K562 (cell line): ENCODE data around the gene SHFL. TPM values are rescaled to one million over a fixed set of nuclear protein-coding genes. Genes with fewer than 3 reads are reported as not detected.

Experiments used
- ADNP ChIP-seq: fragments of 200-800 bp; sonication (Bioruptor generic); IDR thresholded peaks from 2 replicates; pipeline ENCODE4 v1.6.1; 2016; ENCODE audit warnings: missing genetic modification characterization, missing compliant biosample characterization
- CEBPB ChIP-seq: fragments of 450-650 bp; IDR thresholded peaks from 2 replicates; pipeline ENCODE4 v1.6.1; 2016; ENCODE audit warnings: missing genetic modification characterization, missing compliant biosample characterization
- CHCHD3 ChIP-seq: fragments of 250-450 bp; sonication (Bioruptor Pico); IDR thresholded peaks from 2 replicates; pipeline ENCODE4 v2.1.2; 2022; ENCODE audit warnings: mild to moderate bottlenecking
- ESRRB ChIP-seq: fragments of 250-450 bp; sonication (Bioruptor Pico); IDR thresholded peaks from 2 replicates; pipeline ENCODE4 v1.5.0; 2020; ENCODE audit warnings: mild to moderate bottlenecking, moderate library complexity, borderline replicate concordance
- HDAC6 ChIP-seq: IDR thresholded peaks from 2 replicates; pipeline ENCODE4 v1.6.1; 2012; ENCODE audit warnings: low read depth, mild to moderate bottlenecking, control low read depth, inconsistent platforms, low read length, moderate library complexity
- HSF4 ChIP-seq: fragments of 250-450 bp; sonication (Bioruptor Pico); IDR thresholded peaks from 2 replicates; pipeline ENCODE4 v2.1.2; 2022; ENCODE audit warnings: mild to moderate bottlenecking, moderate library complexity, borderline replicate concordance
- KDM2B ChIP-seq: fragments of 250-450 bp; sonication (Bioruptor Pico); IDR thresholded peaks from 2 replicates; pipeline ENCODE4 v1.8.0; 2021; ENCODE audit warnings: mild to moderate bottlenecking, moderate library complexity
- KLF10 ChIP-seq: fragments of 250-450 bp; sonication (Bioruptor Pico); IDR thresholded peaks from 2 replicates; pipeline ENCODE4 v1.6.1; 2021; ENCODE audit warnings: matching md5 sums
- MYC ChIP-seq, 2 experiments: fragments of 250-450 bp in 1 of 2; sonication (Bioruptor Pico) in 1 of 2; IDR thresholded peaks; 2 replicates each; pipeline versions ENCODE4 v1.5.1 to v1.6.1; 2012 to 2021; ENCODE audit warnings: low read depth in 2 of 2, borderline replicate concordance in 1 of 2, improper control_type of control experiment in 1 of 2, low read length in 1 of 2, mild to moderate bottlenecking in 1 of 2, moderate library complexity in 1 of 2
- POLR2AphosphoS5 ChIP-seq: IDR thresholded peaks from 2 replicates; pipeline ENCODE4 v1.6.1; 2011; ENCODE audit warnings: mild to moderate bottlenecking, low read depth, low read length, moderate library complexity; ENCODE audit not compliant: control insufficient read depth, insufficient read depth
- PURB ChIP-seq: sonication (generic); formaldehyde crosslinking; IDR thresholded peaks from 2 replicates; pipeline ENCODE4 v1.9.0; 2021; ENCODE audit warnings: low read depth, mild to moderate bottlenecking, missing genetic modification reagents
- RFX1 ChIP-seq: fragments of 450-650 bp; IDR thresholded peaks from 2 replicates; pipeline ENCODE4 v1.6.1; 2016; ENCODE audit warnings: mild to moderate bottlenecking, moderate library complexity
- RFX7 ChIP-seq: fragments of 250-450 bp; sonication (Bioruptor Pico); IDR thresholded peaks from 2 replicates; pipeline ENCODE4 v1.5.1; 2021; ENCODE audit warnings: mild to moderate bottlenecking
- SAFB ChIP-seq: fragments of 200-400 bp; formaldehyde crosslinking; IDR thresholded peaks from 2 replicates; pipeline ENCODE4 v1.6.1; 2017; ENCODE audit warnings: low read depth, low read length, borderline replicate concordance
- SRSF1 ChIP-seq: fragments of 200-400 bp; formaldehyde crosslinking; IDR thresholded peaks from 2 replicates; pipeline ENCODE4 v1.6.1; 2017; ENCODE audit warnings: mild to moderate bottlenecking, low read depth, low read length, moderate library complexity
- TOE1 ChIP-seq, 2 experiments: fragments of 450-650 bp in 1 of 2; sonication (generic) in 1 of 2; formaldehyde crosslinking in 1 of 2; IDR thresholded peaks; 2 replicates each; pipeline versions ENCODE4 v1.7.1 to v1.8.0; 2016 to 2022; ENCODE audit warnings: borderline replicate concordance in 2 of 2, mild to moderate bottlenecking in 2 of 2, antibody characterized with exemption in 1 of 2, inconsistent platforms in 1 of 2, low read depth in 1 of 2, missing genetic modification reagents in 1 of 2, moderate library complexity in 1 of 2
- polyA plus RNA-seq, 8 experiments: library from polyadenylated mRNA; depleted of rRNA in 4 of 8; stranded (reverse) in 5 of 8; unstranded in 3 of 8; fragments of >200 nt; fragmentation: Nextera tagmentation in 2 of 8; fragmentation: Illumina TruSeq in 1 of 8; extraction: Ambion mirVana in 2 of 8; extraction: Trizol in 1 of 8; gene quantifications; 2 replicates each; pipeline versions ENCODE4 v1.2.1 to v1.2.3, GENCODE V29; 2011 to 2014; ENCODE audit warnings: inconsistent platforms in 1 of 8, missing spikeins in 1 of 8
- total RNA-seq, 7 experiments: library from RNA; depleted of rRNA in 6 of 7; stranded (reverse); fragments of >200 nt in 6 of 7; fragmentation: Illumina TruSeq in 2 of 7; extraction: Trizol in 2 of 7; gene quantifications; 2 replicates each; pipeline versions ENCODE4 v1.2.1 to v1.2.3, GENCODE V29; 2011 to 2021; ENCODE audit warnings: low replicate concordance in 1 of 7
- TF ChIP-seq, protein P1 (sequence below), 3 experiments: fragments of 200-800 bp in 1 of 3; fragments of 250-450 bp in 1 of 3; fragments of 450-650 bp in 1 of 3; sonication (Bioruptor Pico) in 1 of 3; sonication (Bioruptor generic) in 1 of 3; formaldehyde crosslinking in 1 of 3; IDR thresholded peaks; 2 replicates each; pipeline versions ENCODE4 v1.6.1 to v1.8.0; 2016 to 2022; ENCODE audit warnings: mild to moderate bottlenecking in 2 of 3, missing genetic modification characterization in 2 of 3, missing compliant biosample characterization in 1 of 3, moderate library complexity in 1 of 3
- TF ChIP-seq, protein P2 (sequence below): fragments of 200-400 bp; formaldehyde crosslinking; IDR thresholded peaks from 2 replicates; pipeline ENCODE4 v1.6.1; 2017; ENCODE audit warnings: mild to moderate bottlenecking, low read depth, low read length, moderate library complexity

SHFL gene
- total and polyA plus RNA-seq, 9 of the 15 experiments (the other 6 are each of a cell fraction or from before 2014, with no cell fraction given): 1.5 to 25.7 (median 13.0) TPM

DNA sequence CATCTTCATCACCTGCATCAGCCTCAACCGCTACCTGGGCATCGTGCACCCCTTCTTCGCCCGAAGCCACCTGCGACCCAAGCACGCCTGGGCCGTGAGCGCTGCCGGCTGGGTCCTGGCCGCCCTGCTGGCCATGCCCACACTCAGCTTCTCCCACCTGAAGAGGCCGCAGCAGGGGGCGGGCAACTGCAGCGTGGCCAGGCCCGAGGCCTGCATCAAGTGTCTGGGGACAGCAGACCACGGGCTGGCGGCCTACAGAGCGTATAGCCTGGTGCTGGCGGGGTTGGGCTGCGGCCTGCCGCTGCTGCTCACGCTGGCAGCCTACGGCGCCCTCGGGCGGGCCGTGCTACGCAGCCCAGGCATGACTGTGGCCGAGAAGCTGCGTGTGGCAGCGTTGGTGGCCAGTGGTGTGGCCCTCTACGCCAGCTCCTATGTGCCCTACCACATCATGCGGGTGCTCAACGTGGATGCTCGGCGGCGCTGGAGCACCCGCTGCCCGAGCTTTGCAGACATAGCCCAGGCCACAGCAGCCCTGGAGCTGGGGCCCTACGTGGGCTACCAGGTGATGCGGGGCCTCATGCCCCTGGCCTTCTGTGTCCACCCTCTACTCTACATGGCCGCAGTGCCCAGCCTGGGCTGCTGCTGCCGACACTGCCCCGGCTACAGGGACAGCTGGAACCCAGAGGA is 28.0 kb downstream of the SHFL start (continued):
- TF ChIP-seq ADNP (tag) (no peak), KLF10 (CRISPR knock-in tag) (no peak), SAFB (no peak; the same call in none of the 2 replicates), MYC (IDR thresholded peaks at IDR 0.05; ENCODE audit: low read depth, low read length) (no peak), MYC (CRISPR knock-in tag; IDR thresholded peaks at IDR 0.05; ENCODE audit: borderline replicate concordance, low read depth) (no peak), CEBPB (no peak), KDM2B (CRISPR knock-in tag) (no peak), HSF4 (CRISPR knock-in tag) (no peak), SRSF1 (peak; percentile 73; the same call in 1 of the 2 replicates), HDAC6 (0 out of 2 replicates have a peak, but pooled peaks have one; percentile 46), PURB (no peak), RFX1 (no peak), POLR2AphosphoS5 (no peak), ESRRB (CRISPR knock-in tag) (no peak), CHCHD3 (no peak), TOE1 (IDR thresholded peaks at IDR 0.05; ENCODE audit: borderline replicate concordance) (no peak), TOE1 (CRISPR knock-in tag; IDR thresholded peaks at IDR 0.05; ENCODE audit: borderline replicate concordance, low read depth) (no peak), RFX7 (no peak)
- TF ChIP-seq, protein P1, sequence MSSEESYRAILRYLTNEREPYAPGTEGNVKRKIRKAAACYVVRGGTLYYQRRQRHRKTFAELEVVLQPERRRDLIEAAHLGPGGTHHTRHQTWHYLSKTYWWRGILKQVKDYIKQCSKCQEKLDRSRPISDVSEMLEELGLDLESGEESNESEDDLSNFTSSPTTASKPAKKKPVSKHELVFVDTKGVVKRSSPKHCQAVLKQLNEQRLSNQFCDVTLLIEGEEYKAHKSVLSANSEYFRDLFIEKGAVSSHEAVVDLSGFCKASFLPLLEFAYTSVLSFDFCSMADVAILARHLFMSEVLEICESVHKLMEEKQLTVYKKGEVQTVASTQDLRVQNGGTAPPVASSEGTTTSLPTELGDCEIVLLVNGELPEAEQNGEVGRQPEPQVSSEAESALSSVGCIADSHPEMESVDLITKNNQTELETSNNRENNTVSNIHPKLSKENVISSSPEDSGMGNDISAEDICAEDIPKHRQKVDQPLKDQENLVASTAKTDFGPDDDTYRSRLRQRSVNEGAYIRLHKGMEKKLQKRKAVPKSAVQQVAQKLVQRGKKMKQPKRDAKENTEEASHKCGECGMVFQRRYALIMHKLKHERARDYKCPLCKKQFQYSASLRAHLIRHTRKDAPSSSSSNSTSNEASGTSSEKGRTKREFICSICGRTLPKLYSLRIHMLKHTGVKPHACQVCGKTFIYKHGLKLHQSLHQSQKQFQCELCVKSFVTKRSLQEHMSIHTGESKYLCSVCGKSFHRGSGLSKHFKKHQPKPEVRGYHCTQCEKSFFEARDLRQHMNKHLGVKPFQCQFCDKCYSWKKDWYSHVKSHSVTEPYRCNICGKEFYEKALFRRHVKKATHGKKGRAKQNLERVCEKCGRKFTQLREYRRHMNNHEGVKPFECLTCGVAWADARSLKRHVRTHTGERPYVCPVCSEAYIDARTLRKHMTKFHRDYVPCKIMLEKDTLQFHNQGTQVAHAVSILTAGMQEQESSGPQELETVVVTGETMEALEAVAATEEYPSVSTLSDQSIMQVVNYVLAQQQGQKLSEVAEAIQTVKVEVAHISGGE (CRISPR knock-in tag; IDR thresholded peaks at IDR 0.05): peak in 1 of 3 experiments; percentile 15; a peak in 1 of 6 replicates
- TF ChIP-seq, protein P2, sequence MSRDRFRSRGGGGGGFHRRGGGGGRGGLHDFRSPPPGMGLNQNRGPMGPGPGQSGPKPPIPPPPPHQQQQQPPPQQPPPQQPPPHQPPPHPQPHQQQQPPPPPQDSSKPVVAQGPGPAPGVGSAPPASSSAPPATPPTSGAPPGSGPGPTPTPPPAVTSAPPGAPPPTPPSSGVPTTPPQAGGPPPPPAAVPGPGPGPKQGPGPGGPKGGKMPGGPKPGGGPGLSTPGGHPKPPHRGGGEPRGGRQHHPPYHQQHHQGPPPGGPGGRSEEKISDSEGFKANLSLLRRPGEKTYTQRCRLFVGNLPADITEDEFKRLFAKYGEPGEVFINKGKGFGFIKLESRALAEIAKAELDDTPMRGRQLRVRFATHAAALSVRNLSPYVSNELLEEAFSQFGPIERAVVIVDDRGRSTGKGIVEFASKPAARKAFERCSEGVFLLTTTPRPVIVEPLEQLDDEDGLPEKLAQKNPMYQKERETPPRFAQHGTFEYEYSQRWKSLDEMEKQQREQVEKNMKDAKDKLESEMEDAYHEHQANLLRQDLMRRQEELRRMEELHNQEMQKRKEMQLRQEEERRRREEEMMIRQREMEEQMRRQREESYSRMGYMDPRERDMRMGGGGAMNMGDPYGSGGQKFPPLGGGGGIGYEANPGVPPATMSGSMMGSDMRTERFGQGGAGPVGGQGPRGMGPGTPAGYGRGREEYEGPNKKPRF: no peak
